NCI-H1048 (cell line): Measurements from ENCODE around the gene KRT78.
A peak's percentile ranks its signal among the peaks of the same experiment; 100 is the strongest.
"Not testable (repeated sequence)": the region's sequence is repeated elsewhere in the genome, so short reads cannot be mapped to it uniquely, and the experiment has no call there.

Experiments used
- DNase-seq: peaks from one replicate; lab custom pipeline; 2025; lab: John Stamatoyannopoulos, UW

KRT78 gene

GRCh38 chr12:52871291-52872039 lies 22.7 kb upstream of the KRT78 start:
- DNase-seq = no peak

- DNase-seq = peak; percentile 70
These were observed 21.8 kb upstream of the KRT78 start for GRCh38 chr12:52870361-52871290.

GRCh38 chr12:52867642-52868041 lies 18.8 kb upstream of the KRT78 start:
- no peak for DNase-seq

- DNase-seq = no peak
These were observed 18.4 kb upstream of the KRT78 start for GRCh38 chr12:52867152-52867551.

GRCh38 chr12:52865090-52865944 lies 16.5 kb upstream of the KRT78 start:
- peak; percentile 4 for DNase-seq

- no peak for DNase-seq
These were observed 13.2 kb upstream of the KRT78 start for GRCh38 chr12:52862023-52862422.

GRCh38 chr12:52861511-52861910 lies 12.7 kb upstream of the KRT78 start:
- no peak for DNase-seq

- DNase-seq = no peak
These were observed 11.5 kb upstream of the KRT78 start for GRCh38 chr12:52860102-52860823.

- no peak for DNase-seq
These were observed 8.7 kb upstream of the KRT78 start for GRCh38 chr12:52857500-52857899.

GRCh38 chr12:52856787-52857186 lies 8.0 kb upstream of the KRT78 start:
- DNase-seq = no peak

GRCh38 chr12:52856077-52856476 lies 7.3 kb upstream of the KRT78 start:
- not testable (repeated sequence) for DNase-seq

GRCh38 chr12:52851787-52852186 lies 3.0 kb upstream of the KRT78 start:
- no peak for DNase-seq

- DNase-seq = no peak
These were observed 1.9 kb upstream of the KRT78 start for GRCh38 chr12:52850681-52851080.

- DNase-seq = no peak
These were observed 717 bp upstream of the KRT78 start for GRCh38 chr12:52849511-52849910.

- DNase-seq = no peak
These were observed 1.3 kb downstream of the KRT78 start for GRCh38 chr12:52847335-52848102.

- no peak for DNase-seq
These were observed 2.3 kb downstream of the KRT78 start for GRCh38 chr12:52846356-52846970.

GRCh38 chr12:52845946-52846345 lies 2.8 kb downstream of the KRT78 start:
- no peak for DNase-seq

- DNase-seq = no peak
These were observed 4.4 kb downstream of the KRT78 start for GRCh38 chr12:52844386-52844785.

- DNase-seq = no peak
These were observed 9.2 kb downstream of the KRT78 start for GRCh38 chr12:52839436-52840105.
